Stimulated activated CD4-positive, alpha-beta T cell treated with anti-CD3 and anti-CD28 coated beads, TNF-alpha, amount 100 ng/mL, for 1 hour (primary cell): ENCODE data around the gene KLF13.
A peak's percentile ranks its signal among the peaks of the same experiment; 100 is the strongest.

Source experiments
- DNase-seq, 3 donors: peaks; one replicate each; pipeline ENCODE4 v3.0.0-alpha.2; 2020; ENCODE audit warnings: low read depth in 3 of 3, low spot score in 1 of 3

The KLF13 gene

DNA sequence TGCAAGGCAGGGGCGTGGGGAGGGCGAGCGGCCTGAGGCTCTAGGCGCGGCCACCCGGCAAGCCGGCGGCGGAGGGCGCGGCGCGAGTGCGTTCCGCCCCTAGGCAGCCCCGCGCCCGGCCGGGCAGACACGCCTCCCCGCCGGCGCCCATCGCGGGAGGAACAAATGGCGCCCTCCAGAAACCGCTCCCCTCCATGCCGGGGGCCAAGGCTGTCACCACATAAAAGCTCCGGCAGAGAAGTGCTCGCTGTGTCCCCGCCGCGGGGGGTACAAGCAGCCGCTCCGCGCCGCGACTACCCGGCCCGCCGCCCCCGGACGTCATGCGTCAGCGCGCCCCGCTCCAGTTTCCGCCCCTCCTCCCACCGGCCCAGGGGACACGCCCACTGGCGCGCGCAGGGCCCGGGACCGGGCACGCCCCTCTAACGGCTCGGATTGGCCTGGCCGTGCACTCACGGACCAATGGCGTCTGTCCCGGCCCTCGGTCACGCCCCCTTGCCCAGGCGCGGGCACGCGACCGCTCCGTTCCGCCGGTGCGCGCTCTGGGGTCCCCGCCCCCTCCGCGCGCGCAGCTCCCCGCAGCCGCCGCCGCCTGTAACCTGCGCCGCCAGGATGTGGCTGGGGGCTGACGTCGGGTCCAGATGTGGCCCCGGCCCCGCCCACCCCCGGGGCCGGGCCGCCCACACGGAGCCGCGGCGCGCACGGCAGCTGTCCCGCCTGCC, at the start of gene KLF13:
Gene KLF13 (plus strand): TSS at position 680 of the 719 bp plus-strand sequence. CDS start 378 bp downstream, outside the sequence.
- peak; percentile 98 to 100 (median 99) for DNase-seq

DNA sequence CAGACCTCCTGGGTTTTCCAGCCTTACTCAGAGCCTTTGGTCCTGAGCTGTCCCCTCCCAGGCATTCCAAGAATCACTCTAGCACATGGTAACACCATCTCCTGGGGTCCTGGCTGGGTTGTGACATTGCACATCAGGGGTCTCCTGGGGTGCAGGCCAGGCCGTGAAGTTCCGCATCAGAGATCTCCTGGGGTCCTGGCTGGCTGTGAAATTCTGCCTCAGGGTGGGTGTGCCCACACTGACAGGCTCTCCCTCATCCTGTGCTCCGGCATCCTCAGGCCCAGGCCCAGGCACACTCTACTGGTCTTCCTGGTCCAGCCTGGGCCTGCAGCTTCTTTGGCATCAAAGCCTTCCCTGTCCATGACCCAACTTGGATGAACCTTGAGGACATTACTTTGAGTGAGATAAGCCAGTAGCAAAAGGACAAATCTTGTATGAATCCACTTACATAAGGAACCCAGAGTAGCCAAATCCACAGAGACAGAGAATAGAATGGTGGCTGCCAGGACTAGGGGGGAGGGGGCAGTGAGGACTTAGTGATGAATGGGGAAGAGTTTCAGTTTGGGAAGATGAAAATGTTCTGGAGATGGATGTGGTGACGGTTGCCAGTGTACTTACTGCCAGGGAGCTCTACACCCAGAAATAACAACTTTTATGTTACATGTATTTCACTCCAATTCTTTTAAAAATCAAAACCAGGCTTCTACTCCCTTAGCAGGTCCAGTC, 49.1 kb upstream of the KLF13 start:
- DNase-seq, result no peak

DNA sequence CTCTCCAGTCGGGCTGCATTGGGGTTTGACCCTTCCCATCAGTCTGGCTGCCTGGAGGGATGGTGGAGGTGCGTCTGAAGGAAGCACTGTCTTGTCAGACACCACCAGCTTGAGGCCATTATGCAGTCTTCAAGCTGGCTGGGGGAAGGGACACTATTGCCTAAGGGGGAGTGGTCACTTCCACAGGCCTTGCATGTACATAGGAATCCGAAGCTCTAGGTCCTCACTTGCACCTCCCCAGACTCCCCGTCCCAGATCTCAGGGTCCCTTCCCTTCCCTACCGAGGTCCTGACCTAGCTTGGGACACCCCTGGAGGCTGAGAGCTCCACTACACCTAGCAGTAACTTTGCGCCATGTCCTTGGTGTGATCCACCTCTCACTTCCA, 48.6 kb upstream of the KLF13 start:
- DNase-seq, result no peak

DNA sequence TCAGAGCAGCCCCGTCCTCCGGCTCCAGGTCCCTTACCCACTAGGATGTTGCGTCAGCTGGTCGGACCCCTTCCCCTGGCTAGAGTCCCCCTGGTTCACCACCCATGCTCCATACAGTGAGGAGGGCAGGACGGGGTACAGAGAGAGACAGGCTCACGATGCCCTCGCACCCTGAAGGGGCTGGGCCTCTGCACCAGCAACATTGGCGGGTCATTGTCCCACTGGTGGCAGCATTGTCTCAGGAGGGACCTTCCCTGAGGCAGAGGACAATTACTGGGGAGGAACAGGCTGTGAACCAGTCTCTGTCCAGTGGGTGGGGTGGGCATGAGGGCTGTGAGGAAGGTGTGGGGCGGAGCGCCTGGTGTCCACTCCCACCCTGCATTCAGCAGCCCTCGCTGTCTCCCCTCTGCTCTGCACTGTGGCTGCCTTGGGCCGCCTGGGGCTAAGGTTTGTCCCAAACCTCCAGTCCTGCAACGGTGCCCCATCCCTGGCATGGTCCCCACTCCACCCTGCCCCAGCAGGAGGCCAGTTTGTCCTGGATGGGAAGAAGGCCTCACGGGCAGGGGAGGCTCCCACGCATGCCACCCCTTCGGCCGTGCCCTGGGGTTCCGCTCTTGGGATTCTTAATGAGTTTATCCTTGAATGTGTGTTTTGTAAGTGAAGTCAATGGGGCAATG, 48.0 kb upstream of the KLF13 start:
- no peak for DNase-seq

DNA sequence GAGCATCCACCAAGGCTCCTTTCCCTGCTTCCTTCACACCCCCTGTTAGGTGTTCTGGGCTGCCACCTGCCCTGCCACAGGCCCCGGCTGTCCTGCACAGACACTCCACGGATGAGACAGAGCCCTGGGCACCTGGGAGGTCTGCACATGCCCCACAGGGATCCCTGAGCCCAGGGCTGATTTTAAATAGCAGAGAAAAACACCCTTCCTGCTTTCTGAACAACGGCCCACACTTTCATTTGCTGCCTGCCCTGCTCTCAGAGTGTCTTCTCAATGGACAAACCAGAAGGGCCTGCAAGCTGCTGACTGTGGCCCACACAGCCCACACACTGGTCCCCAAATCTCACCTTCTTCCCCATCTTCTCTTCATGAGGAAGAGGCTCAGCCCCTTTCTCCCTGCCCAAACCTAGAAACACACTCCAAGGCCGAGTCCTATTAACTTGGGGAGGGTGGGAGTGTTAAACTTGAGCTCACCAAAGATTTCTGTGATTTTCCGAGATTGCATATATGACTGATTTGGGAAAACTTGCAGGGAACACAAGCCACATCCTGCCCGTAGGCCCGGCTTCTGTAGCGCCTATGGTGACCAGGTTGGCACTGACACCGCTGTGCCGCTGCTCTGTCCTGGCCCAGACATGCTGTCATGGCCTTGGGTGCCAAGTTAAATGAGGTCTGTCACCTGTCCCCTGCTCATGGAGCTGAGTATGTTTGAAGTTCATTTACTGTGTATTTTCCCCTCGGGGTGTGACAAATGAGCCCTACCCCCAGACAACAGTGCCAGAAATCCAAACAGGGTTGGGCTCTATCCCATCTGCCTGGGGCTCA, 47.2 kb upstream of the KLF13 start:
- no peak for DNase-seq

DNA sequence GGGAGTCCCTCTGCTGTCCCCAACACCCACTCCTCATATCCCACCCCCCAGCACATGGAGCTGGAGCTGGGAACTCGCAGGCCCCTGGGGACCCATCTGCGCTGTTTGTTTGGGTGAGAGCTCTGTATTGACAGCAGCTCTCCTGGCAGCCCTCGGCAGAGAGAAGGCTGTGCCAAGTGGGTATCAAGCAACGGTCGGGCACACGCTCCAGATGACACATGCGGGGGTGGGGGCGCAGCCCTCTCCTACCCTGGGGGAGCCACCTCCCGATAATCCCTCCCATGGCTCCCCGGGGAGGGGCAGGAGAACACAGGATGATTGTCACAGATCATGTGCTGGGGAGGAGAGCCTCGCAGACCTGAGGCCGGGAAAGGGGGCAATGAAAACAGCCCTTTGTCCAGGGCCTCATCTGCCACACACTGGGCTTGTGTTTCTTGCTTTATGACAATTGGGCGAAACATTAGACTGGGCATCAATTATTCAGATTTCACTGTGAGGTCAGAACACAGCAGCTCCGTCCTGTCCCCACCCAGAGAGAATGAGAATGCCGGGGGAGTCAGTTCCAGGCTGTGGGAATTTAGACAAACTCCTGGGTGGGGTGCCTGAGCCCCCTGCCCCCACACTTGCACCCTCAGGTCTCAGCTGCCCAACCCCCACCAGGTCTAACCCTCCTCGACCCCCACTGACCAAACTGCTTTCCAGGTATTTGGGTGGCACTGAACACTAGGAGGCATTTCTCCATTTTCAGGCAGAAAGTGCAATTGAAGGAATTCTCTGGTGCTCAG, 46.4 kb upstream of the KLF13 start:
- DNase-seq, result no peak

DNA sequence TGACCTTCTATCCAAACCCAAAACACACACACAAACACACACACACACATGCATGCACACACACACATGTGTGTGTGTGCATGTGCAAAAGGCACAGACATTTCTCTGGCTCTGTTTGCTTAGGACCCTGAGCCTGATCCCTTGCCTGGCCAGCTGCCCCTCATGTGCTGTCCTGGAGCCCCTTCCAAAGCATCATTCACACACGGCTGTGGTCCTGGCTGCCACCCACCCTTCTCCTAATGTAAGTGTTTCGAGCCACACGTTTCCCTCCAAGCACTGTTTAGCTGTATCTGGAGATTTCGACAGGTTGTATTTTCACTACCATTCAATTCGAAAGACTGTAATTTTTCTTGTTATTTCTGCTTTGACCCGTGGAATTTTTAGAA, 45.8 kb upstream of the KLF13 start:
- DNase-seq, result no peak

DNA sequence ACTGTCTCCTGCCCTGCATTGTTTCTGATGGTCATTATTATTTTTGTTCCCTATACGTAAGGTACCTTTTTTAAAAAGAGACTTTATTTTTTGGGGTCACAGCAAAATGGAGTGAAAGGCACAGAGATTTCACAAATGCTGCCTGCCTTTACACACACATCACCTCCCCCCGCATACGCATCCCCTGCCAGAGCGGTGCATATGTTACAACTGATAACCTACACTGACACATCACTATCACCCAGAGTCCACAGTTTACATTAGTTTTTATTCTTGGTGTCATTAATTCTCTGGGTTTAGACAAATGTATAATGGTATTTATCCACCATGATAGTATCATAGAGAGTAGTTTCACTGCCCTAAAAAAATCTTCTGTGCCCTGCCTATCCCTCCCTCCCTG, 43.6 kb upstream of the KLF13 start:
- DNase-seq, result no peak

DNA sequence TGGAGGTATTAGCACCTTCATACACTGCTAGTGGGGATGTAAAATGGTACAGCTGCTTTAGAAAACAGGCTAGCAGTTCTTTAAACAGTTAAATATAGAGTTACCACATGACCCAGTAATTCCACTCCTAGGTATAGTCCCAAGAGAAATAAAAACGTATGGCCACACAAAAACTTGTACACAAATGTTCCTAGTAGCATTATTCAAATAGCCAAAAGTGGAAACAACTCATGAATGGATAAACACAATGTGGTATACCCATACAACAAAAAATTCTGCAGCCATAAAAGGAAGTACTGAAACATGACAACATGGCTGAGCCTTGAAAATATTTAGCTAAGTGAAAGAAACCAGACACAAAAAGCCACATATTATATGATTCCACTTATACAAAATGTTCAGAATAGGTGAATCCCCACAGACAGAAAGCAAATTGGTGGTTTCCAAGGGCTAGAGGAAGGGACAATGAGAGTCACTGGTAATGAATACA, 40.8 kb upstream of the KLF13 start:
- DNase-seq, result no peak

DNA sequence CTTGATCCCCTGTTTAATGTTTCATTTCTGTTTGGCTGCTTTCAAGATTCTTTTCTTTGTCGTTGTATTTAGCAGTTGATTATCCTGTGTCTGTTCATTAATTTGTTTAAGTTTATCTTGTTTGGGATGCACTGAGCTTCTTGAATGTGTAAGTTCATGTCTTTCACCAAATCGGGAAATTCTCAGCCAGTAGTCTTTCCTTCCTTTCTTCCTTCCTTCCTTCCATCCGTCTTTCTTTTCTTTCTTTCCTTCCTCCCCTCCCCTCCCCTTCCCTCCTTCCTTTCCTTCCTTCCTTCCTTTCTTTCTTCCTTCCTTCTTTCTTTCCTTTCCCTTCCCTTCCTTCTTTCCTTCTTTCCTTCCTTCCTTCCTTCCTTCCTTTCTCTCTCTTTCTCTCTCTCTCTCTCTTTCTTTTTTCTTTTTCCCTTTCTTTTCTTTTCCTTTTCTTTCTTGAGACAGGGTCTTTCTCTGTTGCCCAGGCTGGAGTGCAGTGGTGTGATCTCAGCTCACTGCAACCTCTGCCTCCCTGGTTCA, 35.5 kb upstream of the KLF13 start:
- DNase-seq, result no peak

DNA sequence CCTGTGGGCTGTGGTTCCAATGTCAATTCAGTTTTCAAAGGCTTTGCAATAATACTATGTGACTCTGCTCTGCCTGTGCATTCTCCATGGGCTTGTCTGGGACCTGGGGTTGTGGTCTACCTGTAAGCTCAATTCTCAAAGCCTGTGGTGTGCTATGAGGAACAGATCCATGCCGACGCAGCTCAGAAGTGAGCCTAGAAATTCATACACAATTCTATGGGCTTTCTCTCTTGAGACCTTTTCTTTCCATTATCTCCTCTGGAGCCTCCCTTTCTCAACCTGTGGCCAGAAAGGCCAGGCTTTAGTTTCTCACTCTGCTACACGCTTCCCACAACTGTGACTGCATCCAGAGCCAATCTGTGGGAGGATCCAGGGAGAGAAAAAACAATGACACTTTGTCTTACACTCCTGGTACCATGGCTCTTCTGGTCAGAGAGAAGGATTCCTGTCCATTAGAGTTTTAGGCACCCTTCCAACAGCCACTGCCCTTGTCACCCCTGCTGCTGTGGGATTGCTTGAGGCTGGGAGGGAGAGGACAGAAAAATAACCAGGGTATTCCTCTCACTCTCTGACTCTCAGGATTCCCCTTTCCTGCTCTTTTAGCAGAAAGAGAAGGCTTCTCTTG, 34.1 kb upstream of the KLF13 start:
- no peak for DNase-seq

DNA sequence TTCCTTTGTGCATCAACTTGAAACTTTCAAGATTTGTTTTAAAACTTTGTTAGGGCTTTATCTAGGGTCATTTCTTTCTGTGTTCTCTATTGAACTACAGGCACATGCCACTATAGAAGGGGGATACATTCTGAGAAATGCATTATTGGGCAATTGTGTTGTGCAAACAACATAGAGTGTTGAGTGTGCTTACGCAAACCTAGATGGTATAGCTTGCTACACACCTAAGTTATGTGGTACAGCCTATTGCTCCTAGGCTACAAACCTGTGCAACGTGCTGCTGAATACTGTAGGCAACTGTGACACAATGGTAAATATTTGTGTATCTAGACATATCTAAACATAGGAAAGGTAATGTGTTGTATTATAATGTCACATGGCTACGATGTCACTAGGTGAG, 33.0 kb upstream of the KLF13 start:
- no peak for DNase-seq

DNA sequence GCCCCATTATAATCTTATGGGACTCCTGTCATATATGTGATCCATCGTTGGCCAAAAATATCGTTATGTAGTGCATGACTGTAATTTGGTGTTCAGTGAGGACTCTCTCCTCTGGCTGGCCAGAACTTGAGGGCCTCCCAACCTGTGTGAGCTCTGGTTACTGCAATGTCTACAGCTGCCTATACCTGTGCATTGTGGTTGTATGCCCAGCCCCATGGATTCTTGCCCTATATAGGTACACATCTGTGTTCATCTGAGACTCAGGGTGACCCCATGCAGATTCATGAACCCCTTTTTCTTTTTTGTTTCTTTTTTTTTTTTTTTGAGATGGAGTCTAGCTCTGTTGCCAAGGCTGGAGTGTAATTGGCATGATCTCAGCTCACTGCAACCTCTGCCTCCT, 32.6 kb upstream of the KLF13 start:
- DNase-seq, result no peak

DNA sequence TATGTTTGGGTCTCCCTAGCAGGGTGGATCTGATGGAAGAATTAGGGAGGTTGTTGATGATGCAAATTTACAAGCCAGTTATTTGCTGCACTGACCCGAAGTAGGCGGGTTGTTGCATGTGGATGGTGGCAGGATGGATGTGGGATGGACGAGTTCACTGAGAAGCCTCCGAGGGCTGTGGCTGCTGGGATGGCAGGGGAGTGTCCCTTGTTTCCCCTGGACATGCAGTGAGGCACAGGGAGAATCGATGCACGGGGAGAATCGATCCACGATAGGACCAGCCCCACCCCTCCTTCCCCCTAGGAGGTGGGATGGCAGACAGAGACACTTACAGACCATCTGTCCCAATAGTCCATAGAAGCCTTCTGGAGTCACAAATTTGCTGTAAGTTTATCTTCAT, 31.0 kb upstream of the KLF13 start:
- no peak for DNase-seq

DNA sequence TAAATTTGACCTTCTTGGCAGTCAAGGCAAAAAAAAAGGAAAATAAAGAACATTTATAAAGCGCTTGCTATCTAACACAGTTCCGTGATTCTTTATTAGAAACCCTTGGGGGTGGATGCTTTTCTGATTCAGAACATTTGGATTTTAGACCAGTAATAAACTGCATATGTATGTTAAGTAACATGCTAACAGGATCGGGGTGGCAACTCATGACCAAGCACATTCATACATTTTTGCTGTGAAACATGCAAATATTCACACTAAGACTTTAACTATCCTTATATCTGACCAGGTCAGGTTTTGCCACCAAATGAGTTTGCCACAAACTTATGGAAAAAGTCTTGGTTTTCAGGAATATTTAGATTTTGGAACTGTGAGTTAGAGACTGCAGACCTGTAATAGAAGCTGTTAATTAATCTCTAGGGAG, 30.4 kb upstream of the KLF13 start:
- no peak for DNase-seq

DNA sequence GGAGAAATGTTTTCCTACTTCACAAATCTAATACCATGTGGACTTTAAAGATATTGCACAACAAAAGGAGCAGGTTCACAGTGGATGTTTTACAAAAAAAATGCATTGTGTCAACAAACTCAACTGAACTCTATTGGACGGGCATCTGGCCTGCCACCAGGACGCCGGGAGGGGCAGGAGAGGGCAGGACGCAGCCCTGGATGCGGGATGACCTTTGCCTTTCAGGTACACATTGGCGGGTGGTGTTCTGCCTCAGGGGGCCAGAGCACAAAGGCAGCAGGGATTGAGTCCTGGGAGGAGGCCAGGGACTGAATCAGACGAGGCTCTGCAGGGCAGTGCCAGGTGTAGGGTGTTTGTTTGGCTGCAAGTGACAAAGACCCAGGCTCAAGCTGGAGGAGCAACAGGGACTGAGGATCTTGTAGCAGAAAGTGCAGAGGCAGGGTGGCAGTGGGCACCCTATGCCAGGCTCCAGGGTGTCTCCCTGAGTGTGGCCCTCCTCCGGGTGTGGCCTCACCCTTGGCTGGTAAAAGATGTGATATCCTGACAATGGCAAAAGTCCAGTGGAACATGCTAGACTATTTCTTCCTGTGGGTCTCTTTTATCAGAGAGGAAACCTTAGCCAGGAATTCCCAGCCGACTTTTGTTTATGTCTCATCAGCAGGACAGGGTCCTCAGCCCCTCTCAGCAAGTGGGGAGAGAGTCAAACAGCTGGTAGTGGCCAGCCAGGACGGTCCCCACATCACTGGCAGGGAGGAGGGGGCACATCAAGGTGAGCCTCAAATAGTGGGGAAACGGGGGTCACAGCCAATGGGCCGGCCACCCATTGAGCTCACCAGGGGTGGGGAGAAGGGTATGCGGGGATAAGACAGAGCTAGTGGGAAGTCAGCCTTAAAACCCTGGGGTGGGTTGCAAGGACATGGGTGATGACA, 29.7 kb upstream of the KLF13 start:
- DNase-seq, result no peak

DNA sequence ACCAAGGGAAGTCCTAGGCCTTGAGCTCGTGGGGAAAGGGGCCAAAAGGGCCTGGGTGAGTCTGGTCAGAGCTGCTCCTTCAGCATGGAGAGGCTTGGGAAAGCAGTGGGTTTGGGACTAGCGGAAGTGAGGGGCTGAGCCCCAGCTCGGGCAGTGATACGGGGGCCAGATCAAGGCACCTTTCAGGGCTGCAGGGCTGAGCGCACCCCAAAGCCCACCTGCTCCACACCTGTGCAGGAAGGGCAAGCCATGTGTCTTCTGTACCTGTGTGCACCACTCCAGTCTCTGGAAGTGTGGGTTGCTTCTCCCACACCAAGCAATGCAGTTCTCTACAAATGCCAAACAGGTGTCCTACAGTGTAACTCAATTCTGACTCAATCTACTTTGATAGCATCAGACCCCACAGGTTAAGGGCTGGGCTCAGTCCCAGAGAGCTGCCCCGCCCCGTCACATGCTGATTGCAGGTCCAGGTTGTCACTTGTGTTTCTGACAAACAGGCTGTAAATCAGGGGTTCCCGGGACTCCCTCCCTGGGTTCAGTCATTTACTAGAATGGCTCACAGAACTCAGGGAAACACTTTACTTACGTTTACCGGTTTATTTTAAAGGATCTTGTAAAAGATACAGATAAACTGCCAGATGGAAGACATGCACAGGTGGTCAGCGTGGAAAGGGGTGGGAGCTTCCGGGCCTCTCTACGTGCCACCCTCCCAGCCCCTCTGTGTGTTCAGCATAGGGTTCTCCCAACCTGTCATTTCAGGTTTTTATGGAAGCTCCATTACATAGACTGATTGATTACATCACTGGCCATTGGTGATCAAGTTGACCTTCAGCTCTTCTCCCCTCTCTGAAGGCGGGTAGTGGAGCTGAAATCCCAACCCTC, 28.8 kb upstream of the KLF13 start:
- DNase-seq, result no peak

DNA sequence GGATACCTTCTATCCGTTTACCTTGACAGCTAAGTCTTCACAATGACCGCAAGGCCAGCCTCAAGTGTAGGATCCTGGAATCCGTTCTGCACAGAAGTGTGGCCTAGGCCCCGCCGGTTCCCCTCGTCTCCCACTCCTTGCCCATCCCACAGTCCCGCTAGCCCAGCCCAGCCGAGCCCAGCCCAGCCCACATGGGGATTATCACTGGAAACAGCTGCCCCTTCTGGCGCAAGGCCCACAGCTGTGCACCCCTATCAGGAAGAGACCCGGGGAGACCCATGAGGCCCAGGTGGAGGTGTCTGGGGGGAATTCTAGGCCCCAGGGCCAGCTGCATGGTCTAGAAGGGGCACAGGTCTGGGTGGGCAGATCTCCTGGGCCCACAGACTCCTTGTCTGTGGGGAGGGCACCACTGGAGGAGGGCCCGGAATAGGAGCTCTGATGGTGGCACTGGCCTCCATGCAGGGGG, 27.9 kb upstream of the KLF13 start:
- no peak for DNase-seq
